Measurements from ENCODE around the gene LOXHD1. TPM values are rescaled to one million over a fixed set of nuclear protein-coding genes. Genes with fewer than 3 reads are reported as not detected.

LOXHD1 gene
- total RNA-seq, 1 donor from 2014 or later: not detected

GRCh38 chr18:46627136-46627535 lies 29.9 kb downstream of the LOXHD1 start:
- intact Hi-C loops (cut with micrococcal nuclease): no loop called here

GRCh38 chr18:46625069-46625468 lies 32.0 kb downstream of the LOXHD1 start:
- intact Hi-C loops (cut with micrococcal nuclease): no loop called here

GRCh38 chr18:46624127-46624526 lies 32.9 kb downstream of the LOXHD1 start:
- intact Hi-C loops (cut with micrococcal nuclease): no loop called here

GRCh38 chr18:46623541-46623940 lies 33.5 kb downstream of the LOXHD1 start:
- intact Hi-C loops (cut with micrococcal nuclease): no loop called here

GRCh38 chr18:46622999-46623398 lies 34.0 kb downstream of the LOXHD1 start:
- intact Hi-C loops (cut with micrococcal nuclease): no loop called here

- intact Hi-C loops (cut with micrococcal nuclease): no loop called here
Observed at GRCh38 chr18:46622451-46622850, 34.6 kb downstream of the LOXHD1 start.

GRCh38 chr18:46621871-46622270 lies 35.1 kb downstream of the LOXHD1 start:
- intact Hi-C loops (cut with micrococcal nuclease): no loop called here

- intact Hi-C loops (cut with micrococcal nuclease): no loop called here
Observed at GRCh38 chr18:46621111-46621766, 35.8 kb downstream of the LOXHD1 start.

- intact Hi-C loops (cut with micrococcal nuclease): no loop called here
Observed at GRCh38 chr18:46619559-46619958, 37.5 kb downstream of the LOXHD1 start.

- intact Hi-C loops (cut with micrococcal nuclease): no loop called here
Observed at GRCh38 chr18:46615720-46616119, 41.3 kb downstream of the LOXHD1 start.

GRCh38 chr18:46609048-46609447 lies 48.0 kb downstream of the LOXHD1 start:
- intact Hi-C loops (cut with micrococcal nuclease): no loop called here

GRCh38 chr18:46607926-46608325 lies 49.1 kb downstream of the LOXHD1 start:
- intact Hi-C loops (cut with micrococcal nuclease): no loop called here

GRCh38 chr18:46601141-46601805 lies 55.7 kb downstream of the LOXHD1 start:
- intact Hi-C loops (cut with micrococcal nuclease): no loop called here

- intact Hi-C loops (cut with micrococcal nuclease): no loop called here
Observed at GRCh38 chr18:46596119-46596518, 60.9 kb downstream of the LOXHD1 start.

GRCh38 chr18:46591783-46592391 lies 65.1 kb downstream of the LOXHD1 start:
- intact Hi-C loops (cut with micrococcal nuclease): no loop called here

GRCh38 chr18:46590103-46590502 lies 66.9 kb downstream of the LOXHD1 start:
- intact Hi-C loops (cut with micrococcal nuclease): no loop called here

- intact Hi-C loops (cut with micrococcal nuclease): no loop called here
Observed at GRCh38 chr18:46588971-46589660, 67.9 kb downstream of the LOXHD1 start.

- intact Hi-C loops (cut with micrococcal nuclease): no loop called here
Observed at GRCh38 chr18:46587600-46587999, 69.4 kb downstream of the LOXHD1 start.

- intact Hi-C loops (cut with micrococcal nuclease): no loop called here
Observed at GRCh38 chr18:46583711-46584110, 73.3 kb downstream of the LOXHD1 start.

GRCh38 chr18:46581648-46582047 lies 75.4 kb downstream of the LOXHD1 start:
- intact Hi-C loops (cut with micrococcal nuclease): no loop called here

GRCh38 chr18:46578987-46579386 lies 78.0 kb downstream of the LOXHD1 start:
- intact Hi-C loops (cut with micrococcal nuclease): no loop called here

- intact Hi-C loops (cut with micrococcal nuclease): no loop called here
Observed at GRCh38 chr18:46577546-46577945, 79.5 kb downstream of the LOXHD1 start.
